Activated CD4-positive, alpha-beta T cell treated with anti-CD3 and anti-CD28 coated beads for 36 hours (primary cell): ENCODE measurements around the gene WNT4. TPM values are rescaled to one million over a fixed set of nuclear protein-coding genes. Genes with fewer than 3 reads are reported as not detected.

ENCODE experiments used
- ATAC-seq: fragments of 200-7000 bp; cut with Tn5 transposase; one replicate; pipeline ENCODE4 v1.10.0; 2021; ENCODE audit warnings: mild to moderate bottlenecking, moderate library complexity
- CTCF ChIA-PET: fragments of 350-600 bp; sonication (Branson Sonifier 250); formaldehyde crosslinking; loops from one replicate; lab custom pipeline; 2021; ENCODE audit warnings: antibody characterized with exemption; lab: Charles Lee
- POLR2A ChIA-PET: fragments of 350-600 bp; sonication (Branson Sonifier 250); formaldehyde crosslinking; loops from one replicate; lab custom pipeline; 2021; ENCODE audit warnings: antibody characterized with exemption, inconsistent platforms; lab: Charles Lee
- DNase-seq: peaks from one replicate; pipeline ENCODE4 v3.0.0-alpha.2; 2020
- H3K27ac Mint-ChIP-seq: one replicate; pipeline ENCODE4 v1.8.0; 2021; ENCODE audit warnings: mixed read lengths
- H3K27me3 Mint-ChIP-seq: one replicate; pipeline ENCODE4 v1.8.0; 2021; ENCODE audit warnings: mixed read lengths
- H3K36me3 Mint-ChIP-seq: one replicate; pipeline ENCODE4 v1.8.0; 2021; ENCODE audit warnings: low read depth, mixed read lengths
- H3K4me1 Mint-ChIP-seq: one replicate; pipeline ENCODE4 v1.8.0; 2021; ENCODE audit warnings: mixed read lengths
- H3K4me3 Mint-ChIP-seq: one replicate; pipeline ENCODE4 v1.8.0; 2021; ENCODE audit warnings: mild to moderate bottlenecking, moderate library complexity, mixed read lengths
- H3K9me3 Mint-ChIP-seq: one replicate; pipeline ENCODE4 v1.8.0; 2021; ENCODE audit warnings: low read depth, mixed read lengths
- intact Hi-C, 2 experiments: fragments of 100-400 bp; cut with DNase I in 1 of 2; cut with micrococcal nuclease in 1 of 2; formaldehyde crosslinking; loops; one replicate each; pipeline versions ENCODE4 v1.14.2 to v1.15.1; 2022 to 2024; cut with DNase I, micrococcal nuclease
- total RNA-seq, 2 experiments: library from RNA; stranded (reverse); gene quantifications; one replicate each; pipeline ENCODE4 v1.2.3, GENCODE V29; 2021

WNT4 gene
- total RNA-seq, 2 experiments from 2014 or later: not detected

DNA sequence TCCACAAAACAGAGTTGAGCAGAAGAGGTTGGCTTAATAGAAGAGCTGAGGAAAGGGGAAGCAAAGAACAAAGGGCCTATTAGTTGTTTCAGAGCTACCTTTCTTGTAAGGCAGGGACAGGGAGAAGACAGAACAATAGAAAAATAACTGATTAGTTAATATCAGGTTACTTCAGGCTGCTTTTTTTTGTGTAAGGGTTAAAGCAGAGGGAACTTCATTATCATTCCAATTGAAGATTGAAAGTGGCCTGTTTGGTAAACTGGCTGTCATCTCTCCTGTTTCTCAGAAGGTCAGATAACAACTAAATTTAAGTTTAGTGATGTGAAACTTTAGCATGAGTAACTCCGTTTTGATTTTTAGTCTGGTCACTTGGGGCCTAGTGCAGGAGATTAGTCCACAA is 68.1 kb downstream of the WNT4 start:
- no peak for ATAC-seq
- Mint-ChIP-seq H3K4me3 (no peak overlapping the region), H3K36me3 (peaks cover 40% of the 10 kb centered on the region), H3K9me3 (peaks cover 2% of the 10 kb centered on the region), H3K27ac (peak overlapping the region; percentile 35), H3K4me1 (peaks cover 86% of the 10 kb centered on the region), H3K27me3 (no peaks in the 10 kb centered on the region)
- ChIA-PET POLR2A (no interaction called here), CTCF (interaction anchor here (0.6 to 1.0 kb wide), 3 partner anchors 16 to 216 kb away, joined by 3 to 4 read pairs (median 3); no protein-coding TSS in a partner anchor)
- DNase-seq: no peak
- intact Hi-C loops: no loop called here

DNA sequence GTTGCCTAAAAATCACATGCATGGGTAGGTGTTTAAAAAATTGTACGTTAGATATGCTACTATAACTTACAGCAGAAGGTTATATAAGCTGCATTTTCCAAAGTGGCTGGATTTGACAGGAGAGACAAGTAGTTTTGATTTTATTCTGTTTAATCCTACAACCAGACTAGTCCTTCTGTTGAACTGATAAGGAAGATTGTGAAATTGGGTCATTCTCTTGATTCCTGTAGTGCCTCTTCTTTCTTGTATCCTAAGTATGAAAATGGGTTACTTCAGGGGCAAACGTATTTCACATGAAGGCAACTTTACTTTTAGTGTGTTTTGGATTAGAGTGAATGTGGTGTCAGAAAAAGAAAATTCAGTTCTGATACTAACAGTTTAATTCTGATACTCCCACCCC is 71.4 kb downstream of the WNT4 start:
- ATAC-seq: no peak
- DNase-seq: no peak
- Mint-ChIP-seq H3K36me3 (peaks cover 38% of the 10 kb centered on the region), H3K27ac (peak overlapping the region; percentile 77), H3K4me1 (peaks cover 80% of the 10 kb centered on the region), H3K4me3 (no peak overlapping the region), H3K27me3 (no peaks in the 10 kb centered on the region), H3K9me3 (peaks cover 5% of the 10 kb centered on the region)
- ChIA-PET CTCF (no interaction called here), POLR2A (interaction anchor here (1.4 kb wide), 1 partner anchor 31 kb away, joined by 3 read pairs; no protein-coding TSS in a partner anchor)
- intact Hi-C loops: no loop called here

Other genes with a start within 250 kb of the WNT4 start
- gene HSPG2, start 205.8 kb downstream of the WNT4 start, total RNA-seq: 10 to 100 TPM; 19.6 to 20.6 TPM
- not detected for gene CELA3B, start 166.1 kb downstream of the WNT4 start, total RNA-seq
- gene CELA3A, start 141.4 kb downstream of the WNT4 start, total RNA-seq: not detected
- gene CDC42, start 90.4 kb downstream of the WNT4 start, total RNA-seq: 100 to 1,000 TPM; 298 to 339 TPM